Measurements from ENCODE around the gene KHDC4. TPM values are rescaled to one million over a fixed set of nuclear protein-coding genes. Genes with fewer than 3 reads are reported as not detected.

The KHDC4 gene
- total RNA-seq, 2 donors from 2014 or later: 13.4 to 25.9 TPM

DNA sequence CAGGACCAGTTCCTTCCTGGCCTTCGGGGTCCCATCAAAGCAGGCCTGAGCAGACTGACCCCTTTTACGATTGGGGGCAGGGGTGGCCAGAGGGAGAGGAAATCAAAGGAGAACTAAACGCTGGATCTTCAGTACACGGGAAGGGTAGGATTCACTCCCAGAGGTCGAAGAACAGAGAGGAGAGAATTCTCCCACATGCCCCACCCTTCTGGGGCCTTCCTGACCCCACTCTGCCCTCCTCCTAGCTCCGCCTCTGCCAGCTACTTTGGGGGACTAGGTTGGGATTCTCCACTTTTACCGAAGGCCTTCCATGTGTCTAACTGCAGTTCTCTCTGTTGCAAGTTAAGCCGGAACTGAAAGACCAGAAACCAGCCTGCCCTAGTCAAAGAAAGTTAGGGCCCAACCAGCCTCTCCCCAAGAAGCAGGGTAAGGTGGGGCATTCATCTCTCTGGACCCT is 44.8 kb upstream of the KHDC4 start:
- Histone ChIP-seq H3K27me3 (no peaks in the 10 kb centered on the region), H3K27ac (peak overlapping the region; percentile 96 to 98), H3K4me3 (peak overlapping the region; percentile 87 to 97), H3K9me3 (no peaks in the 10 kb centered on the region), H3K36me3 (no peaks in the 10 kb centered on the region), H3K4me1 (peaks cover 0 to 89% of the 10 kb centered on the region in 2 donors)
- TF ChIP-seq, protein P1, sequence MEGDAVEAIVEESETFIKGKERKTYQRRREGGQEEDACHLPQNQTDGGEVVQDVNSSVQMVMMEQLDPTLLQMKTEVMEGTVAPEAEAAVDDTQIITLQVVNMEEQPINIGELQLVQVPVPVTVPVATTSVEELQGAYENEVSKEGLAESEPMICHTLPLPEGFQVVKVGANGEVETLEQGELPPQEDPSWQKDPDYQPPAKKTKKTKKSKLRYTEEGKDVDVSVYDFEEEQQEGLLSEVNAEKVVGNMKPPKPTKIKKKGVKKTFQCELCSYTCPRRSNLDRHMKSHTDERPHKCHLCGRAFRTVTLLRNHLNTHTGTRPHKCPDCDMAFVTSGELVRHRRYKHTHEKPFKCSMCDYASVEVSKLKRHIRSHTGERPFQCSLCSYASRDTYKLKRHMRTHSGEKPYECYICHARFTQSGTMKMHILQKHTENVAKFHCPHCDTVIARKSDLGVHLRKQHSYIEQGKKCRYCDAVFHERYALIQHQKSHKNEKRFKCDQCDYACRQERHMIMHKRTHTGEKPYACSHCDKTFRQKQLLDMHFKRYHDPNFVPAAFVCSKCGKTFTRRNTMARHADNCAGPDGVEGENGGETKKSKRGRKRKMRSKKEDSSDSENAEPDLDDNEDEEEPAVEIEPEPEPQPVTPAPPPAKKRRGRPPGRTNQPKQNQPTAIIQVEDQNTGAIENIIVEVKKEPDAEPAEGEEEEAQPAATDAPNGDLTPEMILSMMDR (IDR thresholded peaks at IDR 0.05): no peak
- DNase-seq (ENCODE audit: low spot score): no peak

GRCh38 chr1:155978325-155978972 is 44.2 kb upstream of the KHDC4 start, which contains the start of gene ARHGEF2:
Gene ARHGEF2 (minus strand): TSS chr1:155978547. CDS start chr1:155978427, 120 bp downstream.
- Histone ChIP-seq H3K9me3 (no peaks in the 10 kb centered on the region), H3K36me3 (no peaks in the 10 kb centered on the region), H3K27ac (peak within 1 kb of the TSS; percentile 96 to 98), H3K4me3 (peak within 1 kb of the TSS; percentile 87 to 97), H3K4me1 (peaks cover 0 to 89% of the 10 kb centered on the region in 2 donors), H3K27me3 (no peaks in the 10 kb centered on the region)
- TF ChIP-seq, protein P1 (IDR thresholded peaks at IDR 0.05): peak in 1 of 2 donors; percentile 45
- peak; percentile 82 for DNase-seq (ENCODE audit: low spot score)

DNA sequence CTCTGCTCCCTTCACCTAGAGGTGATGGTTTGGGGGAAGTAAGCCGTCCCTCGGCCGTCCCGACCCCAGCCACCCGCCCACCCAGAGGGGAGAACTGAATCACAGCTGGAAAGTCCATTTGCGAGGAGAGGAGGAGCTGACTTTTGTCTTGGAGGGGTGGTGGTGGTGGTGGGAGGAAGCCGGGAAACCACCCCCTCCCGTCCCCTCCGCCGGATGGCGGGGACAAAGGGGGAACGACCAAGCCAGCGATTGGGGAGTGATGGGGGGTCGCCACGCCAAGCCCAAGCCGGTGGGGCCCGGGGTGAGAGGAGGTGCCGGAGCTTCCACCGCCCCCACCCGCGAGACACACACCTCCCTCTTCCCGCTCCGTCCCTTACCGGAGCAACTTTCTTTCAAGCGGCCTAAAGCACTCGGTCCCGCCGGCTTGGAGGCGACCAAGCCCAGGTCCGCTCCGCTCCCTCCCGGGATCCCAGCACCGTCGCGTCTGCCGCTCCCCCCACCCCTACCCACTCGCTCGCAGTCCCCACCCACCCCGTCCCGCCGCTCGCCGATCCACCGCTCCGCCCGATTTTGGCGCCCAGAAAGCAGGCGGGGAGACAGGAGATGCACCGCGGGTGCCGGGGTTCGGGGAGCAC is 43.6 kb upstream of the KHDC4 start:
- Histone ChIP-seq H3K4me1 (peaks cover 0 to 89% of the 10 kb centered on the region in 2 donors), H3K27ac (peak overlapping the region; percentile 96 to 98), H3K9me3 (no peaks in the 10 kb centered on the region), H3K36me3 (no peaks in the 10 kb centered on the region), H3K27me3 (no peaks in the 10 kb centered on the region), H3K4me3 (peak overlapping the region; percentile 87 to 97)
- TF ChIP-seq, protein P1 (IDR thresholded peaks at IDR 0.05): no peak
- no peak for DNase-seq (ENCODE audit: low spot score)

DNA sequence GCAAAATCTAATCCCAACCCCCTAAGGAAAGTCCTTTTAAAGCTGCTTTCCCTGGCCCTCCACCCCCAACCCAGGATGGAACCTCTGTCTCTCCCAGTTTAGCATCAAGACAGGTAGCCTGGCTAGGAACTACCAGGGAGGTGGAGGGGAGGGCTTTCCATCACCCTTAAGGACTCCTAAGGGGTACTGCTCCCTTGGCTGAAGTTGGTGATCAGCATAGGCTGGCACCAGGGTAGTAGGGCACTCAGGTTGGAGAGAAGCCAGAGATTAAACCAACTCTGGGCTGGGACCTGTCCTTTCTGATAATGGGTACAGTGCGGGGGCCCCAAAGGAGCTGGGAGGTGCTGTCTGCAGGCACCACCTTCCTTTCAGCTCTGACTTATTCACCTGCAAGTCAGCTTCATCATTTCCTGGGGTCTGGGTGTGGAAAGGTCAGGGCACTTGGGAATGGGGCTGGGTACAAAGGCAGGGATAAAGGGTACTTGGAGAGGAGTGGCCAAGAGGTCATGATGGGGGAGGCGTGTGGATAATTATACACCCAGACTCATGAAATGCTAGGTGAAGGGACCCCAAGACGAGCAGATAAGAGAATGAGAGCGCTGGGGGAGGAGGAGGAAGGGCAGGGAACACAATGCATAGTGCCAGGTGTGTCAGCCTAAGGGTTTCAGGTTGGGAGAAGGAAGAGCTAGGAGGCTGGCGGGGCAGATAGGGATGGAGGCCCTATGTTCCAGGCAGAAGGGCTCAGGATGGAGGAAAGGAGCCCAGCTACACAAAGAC is 42.9 kb upstream of the KHDC4 start:
- Histone ChIP-seq H3K4me3 (peak overlapping the region; percentile 87 to 97), H3K27ac (peak overlapping the region; percentile 96 to 98), H3K4me1 (peaks cover 0 to 89% of the 10 kb centered on the region in 2 donors), H3K9me3 (no peaks in the 10 kb centered on the region), H3K27me3 (no peaks in the 10 kb centered on the region), H3K36me3 (no peaks in the 10 kb centered on the region)
- no peak for DNase-seq (ENCODE audit: low spot score)
- TF ChIP-seq, protein P1 (IDR thresholded peaks at IDR 0.05): no peak

GRCh38 chr1:155976062-155976912 is 42.1 kb upstream of the KHDC4 start:
- H3K27ac ChIP-seq: peak overlapping the region; percentile 96 to 98
- H3K36me3 ChIP-seq: no peaks in the 10 kb centered on the region
- H3K4me1 ChIP-seq: peaks cover 0 to 89% of the 10 kb centered on the region in 2 donors
- no peaks in the 10 kb centered on the region for H3K27me3 ChIP-seq
- peak; percentile 74 for DNase-seq (ENCODE audit: low spot score)
- peak overlapping the region; percentile 87 to 97 for H3K4me3 ChIP-seq
- H3K9me3 ChIP-seq: no peaks in the 10 kb centered on the region
- TF ChIP-seq, protein P1 (IDR thresholded peaks at IDR 0.05): no peak
